H1 (cell line): ENCODE results near the gene GP2. TPM values are rescaled to one million over a fixed set of nuclear protein-coding genes. Genes with fewer than 3 reads are reported as not detected.

Experiments used
- CTCF ChIA-PET: fragments of 300-600 bp; sonication (Branson Sonifier 250); formaldehyde crosslinking; loops from one replicate; lab custom pipeline; 2021; ENCODE audit not compliant: partially characterized antibody; lab: Charles Lee
- POLR2A ChIA-PET: fragments of 300-600 bp; sonication (Branson Sonifier 250); formaldehyde crosslinking; loops from one replicate; lab custom pipeline; 2021; ENCODE audit warnings: inconsistent platforms; ENCODE audit not compliant: partially characterized antibody; lab: Charles Lee
- DNase-seq, 2 experiments: peaks; one replicate each; pipeline versions ENCODE4 v3.0.0 to v3.0.0-alpha.2; 2010 to 2022; ENCODE audit warnings: low spot score in 2 of 2, low read depth in 1 of 2, mixed read lengths in 1 of 2
- FAIRE-seq: peaks from 2 replicates; lab custom pipeline; 2011; peaks lifted over from hg19 to GRCh38; lab: Jason Lieb, UNC
- H2AFZ ChIP-seq: 2 replicates; pipeline ENCODE4 v1.8.1; 2012; ENCODE audit warnings: low read length, inconsistent platforms
- H2AK5ac ChIP-seq: 2 replicates; pipeline ENCODE4 v1.6.1; 2013; ENCODE audit warnings: low read depth, low read length
- H2BK120ac ChIP-seq: replicated peaks from 2 replicates; pipeline ENCODE3; 2013; ENCODE audit warnings: low read depth, low read length, inconsistent platforms
- H2BK12ac ChIP-seq: 2 replicates; pipeline ENCODE4 v1.6.1; 2013; ENCODE audit warnings: low read depth, low read length
- H2BK15ac ChIP-seq: 2 replicates; pipeline ENCODE4 v1.6.1; 2013; ENCODE audit warnings: low read length
- H2BK20ac ChIP-seq: 2 replicates; pipeline ENCODE4 v1.6.1; 2013; ENCODE audit warnings: low read length
- H2BK5ac ChIP-seq: 2 replicates; pipeline ENCODE4 v1.6.1; 2013; ENCODE audit warnings: low read depth, low read length
- H3K14ac ChIP-seq: 2 replicates; pipeline ENCODE4 v1.6.1; 2013; ENCODE audit warnings: inconsistent platforms; ENCODE audit not compliant: insufficient read length
- H3K18ac ChIP-seq: 2 replicates; pipeline ENCODE4 v1.6.1; 2013; ENCODE audit warnings: low read length; ENCODE audit errors: extremely low read depth
- H3K23ac ChIP-seq: 2 replicates; pipeline ENCODE4 v1.6.1; 2013; ENCODE audit warnings: inconsistent platforms; ENCODE audit not compliant: insufficient read length
- H3K23me2 ChIP-seq: 2 replicates; pipeline ENCODE4 v1.6.1; 2013; ENCODE audit warnings: low read depth, low read length
- H3K27ac ChIP-seq: 2 replicates; pipeline ENCODE4 v1.6.1; 2011; ENCODE audit warnings: low read depth, low read length, inconsistent platforms
- H3K27me3 ChIP-seq, 4 experiments: replicated peaks in 1 of 4; 1 replicate in 1 of 4; 2 replicates in 3 of 4; pipeline versions ENCODE4 v1.6.1 to v1.8.1; 2011 to 2013; ENCODE audit warnings: low read length in 3 of 4, mild to moderate bottlenecking in 3 of 4, inconsistent platforms in 2 of 4, mixed read lengths in 2 of 4, moderate library complexity in 1 of 4; ENCODE audit not compliant: control insufficient read depth in 3 of 4, insufficient read depth in 3 of 4; ENCODE audit errors: extremely low read depth in 1 of 4
- H3K36me3 ChIP-seq, 4 experiments: 2 replicates each; pipeline versions ENCODE4 v1.6.1 to v1.8.1; 2011 to 2013; ENCODE audit warnings: mild to moderate bottlenecking in 4 of 4, low read length in 3 of 4, moderate library complexity in 2 of 4, control low read depth in 1 of 4, inconsistent platforms in 1 of 4; ENCODE audit not compliant: insufficient read depth in 4 of 4, control insufficient read depth in 2 of 4
- H3K4ac ChIP-seq: replicated peaks from 2 replicates; pipeline ENCODE3; 2013; ENCODE audit warnings: low read length, low read depth, mixed read lengths, inconsistent platforms; ENCODE audit not compliant: insufficient read length
- H3K4me1 ChIP-seq, 4 experiments: replicated peaks in 1 of 4; 1 replicate in 1 of 4; 2 replicates in 3 of 4; pipeline versions ENCODE4 v1.6.1 to v1.8.1; 2011 to 2013; ENCODE audit warnings: low read length in 3 of 4, inconsistent platforms in 2 of 4, mixed read lengths in 1 of 4; ENCODE audit not compliant: insufficient read depth in 4 of 4, control insufficient read depth in 3 of 4
- H3K4me2 ChIP-seq, 2 experiments: 2 replicates each; pipeline versions ENCODE4 v1.6.1 to v1.8.1; 2011 to 2013; ENCODE audit warnings: low read depth in 2 of 2, low read length in 2 of 2, control low read depth in 1 of 2, inconsistent platforms in 1 of 2, mild to moderate bottlenecking in 1 of 2; ENCODE audit not compliant: insufficient read depth in 1 of 2
- H3K4me3 ChIP-seq, 4 experiments: fragments of 200-600, 300-600 bp in 1 of 4; sonication (generic), shearing (Covaris generic), sonication (Bioruptor Twin) in 1 of 4; 2 replicates each; pipeline versions ENCODE4 v1.5.1 to v1.8.1; 2011 to 2016; ENCODE audit warnings: low read length in 4 of 4, low read depth in 3 of 4, control low read depth in 2 of 4, inconsistent platforms in 2 of 4, mild to moderate bottlenecking in 2 of 4, mixed read lengths in 1 of 4, moderate library complexity in 1 of 4; ENCODE audit not compliant: insufficient read depth in 2 of 4; ENCODE audit errors: extremely low read depth in 1 of 4
- H3K56ac ChIP-seq: replicated peaks from 2 replicates; pipeline ENCODE3; 2013; ENCODE audit warnings: low read depth, mild to moderate bottlenecking, mixed read lengths, low read length, inconsistent platforms; ENCODE audit not compliant: insufficient read length
- H3K79me1 ChIP-seq: 2 replicates; pipeline ENCODE4 v1.6.1; 2013; ENCODE audit warnings: low read depth, low read length, control low read depth
- H3K79me2 ChIP-seq, 2 experiments: 2 replicates each; pipeline versions ENCODE4 v1.6.1 to v1.8.1; 2012 to 2013; ENCODE audit warnings: low read length in 2 of 2, mild to moderate bottlenecking in 2 of 2, inconsistent platforms in 1 of 2; ENCODE audit not compliant: insufficient read depth in 2 of 2, control insufficient read depth in 1 of 2
- H3K9ac ChIP-seq, 4 experiments: replicated peaks in 1 of 4; 1 replicate in 1 of 4; 2 replicates in 3 of 4; pipeline versions ENCODE4 v1.6.1 to v1.8.1; 2011 to 2013; ENCODE audit warnings: low read depth in 3 of 4, low read length in 3 of 4, control low read depth in 2 of 4, mild to moderate bottlenecking in 2 of 4, moderate library complexity in 2 of 4, inconsistent platforms in 1 of 4; ENCODE audit errors: extremely low read depth in 1 of 4
- H3K9me3 ChIP-seq, 2 experiments: 2 replicates each; pipeline versions ENCODE4 v1.6.1 to v1.8.1; 2012 to 2013; ENCODE audit warnings: mild to moderate bottlenecking in 2 of 2, moderate library complexity in 2 of 2, control low read depth in 1 of 2, inconsistent platforms in 1 of 2, low read depth in 1 of 2, low read length in 1 of 2, mixed read lengths in 1 of 2; ENCODE audit not compliant: insufficient read depth in 2 of 2
- H4K20me1 ChIP-seq, 2 experiments: replicated peaks in 1 of 2; 2 replicates each; pipeline versions ENCODE3 to v1.8.1; 2011 to 2013; ENCODE audit warnings: inconsistent platforms in 2 of 2, low read length in 2 of 2, mild to moderate bottlenecking in 1 of 2; ENCODE audit not compliant: insufficient read depth in 2 of 2, control insufficient read depth in 1 of 2
- H4K5ac ChIP-seq: 2 replicates; pipeline ENCODE4 v1.6.1; 2013; ENCODE audit warnings: low read length, low read depth, mixed read lengths, inconsistent platforms; ENCODE audit not compliant: insufficient read length
- H4K8ac ChIP-seq: 2 replicates; pipeline ENCODE4 v1.8.0; 2013; ENCODE audit warnings: mild to moderate bottlenecking, moderate library complexity, low read length, inconsistent platforms; ENCODE audit not compliant: insufficient read depth; ENCODE audit errors: extremely low read depth
- H4K91ac ChIP-seq: replicated peaks from 2 replicates; pipeline ENCODE3; 2013; ENCODE audit warnings: low read length, mixed read lengths, inconsistent platforms; ENCODE audit not compliant: insufficient read length
- CTCF ChIP-seq, 3 experiments: IDR thresholded peaks; 1 replicate in 2 of 3; 2 replicates in 1 of 3; pipeline versions ENCODE4 v1.5.1 to v1.6.1; 2011; ENCODE audit warnings: low read length in 3 of 3, mild to moderate bottlenecking in 3 of 3, inconsistent platforms in 2 of 3, low read depth in 1 of 3, moderate library complexity in 1 of 3; ENCODE audit not compliant: insufficient read depth in 1 of 3; ENCODE audit errors: control extremely low read depth in 1 of 3
- GABPA ChIP-seq: IDR thresholded peaks from 2 replicates; pipeline ENCODE4 v1.6.1; 2011; ENCODE audit warnings: mild to moderate bottlenecking, low read length, moderate library complexity, borderline replicate concordance; ENCODE audit not compliant: insufficient read depth
- POU5F1 ChIP-seq: IDR thresholded peaks from 2 replicates; pipeline ENCODE4 v1.6.1; 2011; ENCODE audit warnings: low read depth, mild to moderate bottlenecking, low read length, moderate library complexity
- RAD21 ChIP-seq, 2 experiments: IDR thresholded peaks in 1 of 2; conservative IDR thresholded peaks in 1 of 2; 2 replicates each; pipeline ENCODE4 v1.6.1; 2011; ENCODE audit warnings: low read depth in 2 of 2, low read length in 2 of 2, improper control_type of control experiment in 1 of 2, inconsistent platforms in 1 of 2, mild to moderate bottlenecking in 1 of 2, moderate library complexity in 1 of 2
- SIN3A ChIP-seq, 2 experiments: IDR thresholded peaks in 1 of 2; conservative IDR thresholded peaks in 1 of 2; 2 replicates each; pipeline ENCODE4 v1.6.1; 2011 to 2012; ENCODE audit warnings: low read length in 2 of 2, improper control_type of control experiment in 1 of 2, low read depth in 1 of 2, mild to moderate bottlenecking in 1 of 2
- WGBS, 2 experiments: shearing (Covaris generic) in 1 of 2; methylation state at CpG; one replicate each; pipeline versions ENCODE4 v1.1.6 to v1.1.7; 2013 to 2015; ENCODE audit warnings: low lambda C conversion rate in 2 of 2, mixed read lengths in 2 of 2, inconsistent platforms in 1 of 2, low coverage in 1 of 2, missing lambda C conversion rate in 1 of 2; ENCODE audit not compliant: insufficient replicate concordance in 2 of 2, insufficient coverage in 1 of 2, insufficient read length in 1 of 2; ENCODE audit errors: extremely low coverage in 1 of 2, missing lambda C conversion rate in 1 of 2; 5-methylcytosine and 5-hydroxymethylcytosine counted together
- polyA plus RNA-seq, 7 experiments: library from polyadenylated mRNA; depleted of rRNA in 3 of 7; stranded (reverse) in 5 of 7; unstranded in 2 of 7; fragments of >200 nt in 5 of 7; fragments of 200-250 nt in 2 of 7; gene quantifications; 1 replicate in 5 of 7; 2 replicates in 1 of 7; 4 replicates in 1 of 7; pipeline versions ENCODE4 v1.2.1 to v1.2.3, GENCODE V29; 2011 to 2013; ENCODE audit warnings: missing spikeins in 2 of 7, mixed read lengths in 2 of 7
- total RNA-seq: library from RNA; stranded (reverse); fragmentation: NEBNext Ultra II Directional; extraction: Animal tissue kit (Norgen Biotek cat#: 25700); gene quantifications from 2 replicates; pipeline ENCODE4 v1.2.1, GENCODE V29; 2021

GP2 gene
- total and polyA plus RNA-seq, 2 of the 8 experiments (the other 6 are each of a cell fraction or from before 2014, with no cell fraction given): not detected

GRCh38 chr16:20260215-20261009 is 66.9 kb downstream of the GP2 start:
- Histone ChIP-seq H2AFZ (no peak overlapping the region), H3K4me2 (no peak overlapping the region), H3K9me3 (peaks cover 2 to 3% of the 10 kb centered on the region in 2 experiments; a peak in 1 of 4 replicates), H3K14ac (no peak overlapping the region), H3K56ac (no peak overlapping the region), H3K23me2 (no peaks in the 10 kb centered on the region), H3K79me2 (no peaks in the 10 kb centered on the region), H4K5ac (no peak overlapping the region), H2BK120ac (no peak overlapping the region), H2BK12ac (peak overlapping the region; percentile 95; the same call in 1 of the 2 replicates), H3K4me1 (peaks cover 0 to 12% (median 4%) of the 10 kb centered on the region in 4 experiments; a peak in 4 of 7 replicates), H3K9ac (no peak overlapping the region; a peak in 1 of 7 replicates), H3K79me1 (no peaks in the 10 kb centered on the region), H3K4ac (no peak overlapping the region), H2AK5ac (no peak overlapping the region), H3K27ac (no peak overlapping the region), H2BK5ac (peak overlapping the region; percentile 60; the same call in 1 of the 2 replicates), H2BK15ac (no peak overlapping the region), H3K27me3 (no peaks in the 10 kb centered on the region), H3K18ac (peak overlapping the region; percentile 54), H3K23ac (no peak overlapping the region), H4K8ac (no peak overlapping the region), H3K4me3 (no peak overlapping the region), H2BK20ac (peak overlapping the region; percentile 96), H4K20me1 (no peaks in the 10 kb centered on the region), H3K36me3 (no peaks in the 10 kb centered on the region), H4K91ac (no peak overlapping the region)
- ChIA-PET POLR2A (no interaction called here), CTCF (interaction anchor here (0.5 to 1.6 kb wide), 7 partner anchors 14 to 795 kb away, joined by 3 to 6 read pairs (median 3); no protein-coding TSS in a partner anchor)
- DNase-seq: no peak
- 93% methylated on average over 11 of the region's 11 CpGs; no CpG with 5 or more reads in 1 of the 2 experiments for WGBS, 2 experiments
- no peak for TF ChIP-seq GABPA
- peak in 1 of 2 experiments; percentile 28; a peak in 1 of 4 replicates for TF ChIP-seq RAD21 (IDR thresholded peaks at IDR 0.05 in 1 of 2, conservative IDR thresholded peaks at IDR 0.05 in 1 of 2; ENCODE audit: low read depth in 2 of 2, low read length in 2 of 2)
- no peak for TF ChIP-seq POU5F1
- TF ChIP-seq SIN3A (conservative IDR thresholded peaks at IDR 0.05 in 1 of 2, IDR thresholded peaks at IDR 0.05 in 1 of 2; ENCODE audit: low read depth in 1 of 2, low read length in 2 of 2): no peak
- peak in 2 of 3 experiments; percentile 33 to 39; a peak in 2 of 4 replicates for TF ChIP-seq CTCF (IDR thresholded peaks at IDR 0.05; ENCODE audit: control extremely low read depth in 1 of 3, insufficient read depth in 1 of 3, low read depth in 1 of 3, low read length in 3 of 3)
- FAIRE-seq: no peak
